T-cell (primary cell): ENCODE results near the gene ZMYND8. TPM values are rescaled to one million over a fixed set of nuclear protein-coding genes. Genes with fewer than 3 reads are reported as not detected.

ENCODE experiments used
- ATAC-seq, 4 experiments: fragments of 200-7000 bp in 3 of 4; fragments of 150-1000 bp in 1 of 4; cut with Tn5 transposase; replicated peaks in 1 of 4; 1 replicate in 3 of 4; 2 replicates in 1 of 4; pipeline ENCODE4 v1.10.0; 2021; ENCODE audit warnings: moderate library complexity in 3 of 4, mild to moderate bottlenecking in 2 of 4, moderate number of reproducible peaks in 1 of 4
- CTCF ChIA-PET, 2 donors: fragments of 300-600 bp; sonication (Branson Sonifier 250); formaldehyde crosslinking; loops; one replicate each; lab custom pipeline; 2022; ENCODE audit warnings: antibody characterized with exemption in 2 of 2; lab: Charles Lee
- POLR2A ChIA-PET, 2 donors: fragments of 300-600 bp; sonication (Branson Sonifier 250); formaldehyde crosslinking; loops; one replicate each; lab custom pipeline; 2022; ENCODE audit warnings: antibody characterized with exemption in 2 of 2; lab: Charles Lee
- DNase-seq, 35 experiments: peaks; one replicate each; pipeline versions ENCODE4 v3.0.0 to v3.0.0-alpha.2; 2013 to 2023
- H3K27ac ChIP-seq: one replicate; pipeline ENCODE4 v1.5.1; 2013; ENCODE audit warnings: low read length
- H3K27me3 ChIP-seq, 2 experiments: replicated peaks in 1 of 2; 1 replicate in 1 of 2; 2 replicates in 1 of 2; pipeline versions ENCODE4 v1.6.1 to v1.7.0; 2013; ENCODE audit warnings: low read length in 1 of 2, mixed read lengths in 1 of 2; ENCODE audit not compliant: control insufficient read depth in 2 of 2, insufficient read depth in 2 of 2; ENCODE audit errors: extremely low read depth in 1 of 2
- H3K36me3 ChIP-seq, 2 donors: 1 replicate in 1 of 2; 2 replicates in 1 of 2; pipeline versions ENCODE4 v1.6.1 to v1.7.0; 2013; ENCODE audit warnings: low read length in 1 of 2; ENCODE audit not compliant: control insufficient read depth in 2 of 2, insufficient read depth in 1 of 2; ENCODE audit errors: extremely low read depth in 1 of 2
- H3K4me1 ChIP-seq, 2 experiments: 1 replicate in 1 of 2; 2 replicates in 1 of 2; pipeline versions ENCODE4 v1.6.1 to v1.7.0; 2013; ENCODE audit warnings: low read length in 2 of 2, mixed read lengths in 1 of 2; ENCODE audit not compliant: insufficient read depth in 2 of 2, control insufficient read depth in 1 of 2; ENCODE audit errors: extremely low read depth in 1 of 2
- H3K4me3 ChIP-seq, 2 donors: 1 replicate in 1 of 2; 2 replicates in 1 of 2; pipeline versions ENCODE4 v1.5.1 to v1.7.0; 2013; ENCODE audit warnings: mild to moderate bottlenecking in 2 of 2, low read length in 1 of 2, moderate library complexity in 1 of 2; ENCODE audit not compliant: control insufficient read depth in 1 of 2; ENCODE audit errors: extremely low read depth in 1 of 2
- H3K9me3 ChIP-seq: 2 replicates; pipeline ENCODE4 v1.7.0; 2013
- H3K27ac Mint-ChIP-seq, 2 donors: one replicate each; pipeline ENCODE4 v1.8.0; 2020 to 2021; ENCODE audit warnings: mild to moderate bottlenecking in 2 of 2, mixed read lengths in 2 of 2
- H3K27me3 Mint-ChIP-seq, 2 donors: one replicate each; pipeline ENCODE4 v1.8.0; 2021 to 2022; ENCODE audit warnings: mixed read lengths in 2 of 2
- H3K36me3 Mint-ChIP-seq: one replicate; pipeline ENCODE4 v1.8.0; 2021; ENCODE audit warnings: mixed read lengths
- H3K4me1 Mint-ChIP-seq, 3 donors: one replicate each; pipeline ENCODE4 v1.8.0; 2020 to 2022; ENCODE audit warnings: mixed read lengths in 3 of 3, mild to moderate bottlenecking in 1 of 3
- H3K4me3 Mint-ChIP-seq, 3 donors: one replicate each; pipeline ENCODE4 v1.8.0; 2020 to 2022; ENCODE audit warnings: mild to moderate bottlenecking in 3 of 3, mixed read lengths in 3 of 3, moderate library complexity in 3 of 3
- H3K9me3 Mint-ChIP-seq, 3 donors: one replicate each; pipeline ENCODE4 v1.8.0; 2020 to 2022; ENCODE audit warnings: mixed read lengths in 3 of 3
- WGBS: methylation state at CpG from one replicate; pipeline ENCODE4 v1.1.5; 2013; ENCODE audit warnings: missing lambda C conversion rate; ENCODE audit not compliant: insufficient coverage; 5-methylcytosine and 5-hydroxymethylcytosine counted together
- total RNA-seq, 35 experiments: library from RNA in 6 of 35; stranded (reverse) in 6 of 35; fragments of 120-200 nt in 1 of 35; gene quantifications; one replicate each; pipeline versions ENCODE4 v1.2.1 to v1.2.4 and lab custom pipeline; 2013 to 2026

The ZMYND8 gene
- total RNA-seq, 5 donors from 2014 or later (not counting 1 experiment from before 2014, with no cell fraction given), result 39.6 to 68.9 (median 43.6) TPM

GRCh38 chr20:47347661-47348435 lies 8.7 kb downstream of the ZMYND8 start:
- no peaks in the 10 kb centered on the region for H3K27me3 Mint-ChIP-seq
- DNase-seq (no peak), ATAC-seq (no peak)
- peak overlapping the region in 1 of 2 donors; percentile 34 for H3K27ac Mint-ChIP-seq
- Histone ChIP-seq H3K4me3 (no peak overlapping the region), H3K9me3 (no peaks in the 10 kb centered on the region), H3K27me3 (no peaks in the 10 kb centered on the region), H3K4me1 (peaks cover 48 to 64% of the 10 kb centered on the region in 2 experiments), H3K27ac (no peak overlapping the region), H3K36me3 (peaks cover 8 to 49% of the 10 kb centered on the region in 2 donors)
- ChIA-PET POLR2A (interaction anchor here in 1 of 2 donors (1.9 kb wide), 1 partner anchor 11 kb away, joined by 6 read pairs; no protein-coding TSS in a partner anchor), CTCF (interaction anchor here (1.0 to 1.1 kb wide), 3 partner anchors 8 to 75 kb away, joined by 3 to 4 read pairs (median 4); partner anchors contain the start of gene ZMYND8 (in 1 of the 2))
- H3K9me3 Mint-ChIP-seq, result no peaks in the 10 kb centered on the region
- peaks cover 16 to 34% (median 17%) of the 10 kb centered on the region in 3 donors for H3K4me1 Mint-ChIP-seq
- WGBS, result 100% methylated on average over 2 of the region's 4 CpGs
- peaks cover 45% of the 10 kb centered on the region for H3K36me3 Mint-ChIP-seq
- H3K4me3 Mint-ChIP-seq, result no peak overlapping the region

- H3K27me3 Mint-ChIP-seq, result no peaks in the 10 kb centered on the region
- peaks cover 8 to 44% of the 10 kb centered on the region in 2 donors for H3K36me3 ChIP-seq
- ChIA-PET POLR2A (no interaction called here), CTCF (no interaction called here)
- H3K4me1 ChIP-seq, result peaks cover 34 to 51% of the 10 kb centered on the region in 2 experiments
- peak overlapping the region; percentile 72 to 81 for H3K27ac Mint-ChIP-seq
- H3K9me3 ChIP-seq, result no peaks in the 10 kb centered on the region
- H3K9me3 Mint-ChIP-seq, result no peaks in the 10 kb centered on the region
- H3K4me3 Mint-ChIP-seq, result peak overlapping the region in 2 of 3 donors; percentile 17 to 62
- H3K4me1 Mint-ChIP-seq, result peaks cover 19 to 40% (median 19%) of the 10 kb centered on the region in 3 donors
- H3K4me3 ChIP-seq, result no peak overlapping the region
- ATAC-seq (peak; percentile 60 to 82 (median 80)), DNase-seq (peak in 9 of 35 experiments; percentile 0 to 37 (median 12))
- H3K27me3 ChIP-seq, result no peaks in the 10 kb centered on the region
- peaks cover 34% of the 10 kb centered on the region for H3K36me3 Mint-ChIP-seq
- no peak overlapping the region for H3K27ac ChIP-seq
- WGBS, result 36% methylated on average over 3 of the region's 3 CpGs
Measured at GRCh38 chr20:47346172-47346571, 10.3 kb downstream of the ZMYND8 start.

- H3K27ac Mint-ChIP-seq, result peak overlapping the region in 1 of 2 donors; percentile 28
- WGBS, result 100% methylated on average over 2 of the region's 7 CpGs
- peaks cover 8 to 50% of the 10 kb centered on the region in 2 donors for H3K36me3 ChIP-seq
- no peak overlapping the region for H3K27ac ChIP-seq
- no peaks in the 10 kb centered on the region for H3K9me3 ChIP-seq
- H3K4me3 Mint-ChIP-seq, result peak overlapping the region in 1 of 3 donors; percentile 20
- H3K27me3 Mint-ChIP-seq, result no peaks in the 10 kb centered on the region
- ChIA-PET CTCF (interaction anchor here in 1 of 2 donors (0.5 kb wide), 2 partner anchors 13 to 66 kb away, joined by 3 to 5 read pairs; no protein-coding TSS in a partner anchor), POLR2A (no interaction called here)
- ATAC-seq, result no peak
- DNase-seq, result no peak
- H3K4me3 ChIP-seq, result no peak overlapping the region
- no peaks in the 10 kb centered on the region for H3K27me3 ChIP-seq
- H3K36me3 Mint-ChIP-seq, result peaks cover 38% of the 10 kb centered on the region
- no peaks in the 10 kb centered on the region for H3K9me3 Mint-ChIP-seq
- peaks cover 25 to 54% of the 10 kb centered on the region in 2 experiments for H3K4me1 ChIP-seq
- peaks cover 24 to 46% (median 24%) of the 10 kb centered on the region in 3 donors for H3K4me1 Mint-ChIP-seq
Measured at GRCh38 chr20:47345214-47345613, 11.3 kb downstream of the ZMYND8 start.

- no peaks in the 10 kb centered on the region for H3K9me3 ChIP-seq
- H3K27me3 ChIP-seq, result no peaks in the 10 kb centered on the region
- WGBS, result no CpG with 5 or more reads among the region's 4 CpGs
- H3K4me3 Mint-ChIP-seq, result no peak overlapping the region
- peaks cover 5 to 46% of the 10 kb centered on the region in 2 experiments for H3K4me1 ChIP-seq
- H3K36me3 ChIP-seq, result peaks cover 4 to 48% of the 10 kb centered on the region in 2 donors
- POLR2A ChIA-PET, result interaction anchor here in 1 of 2 donors (0.6 to 0.7 kb wide), 2 partner anchors 16 to 159 kb away, joined by 9 to 16 read pairs; no protein-coding TSS in a partner anchor
- ATAC-seq (no peak), DNase-seq (no peak)
- H3K27me3 Mint-ChIP-seq, result no peaks in the 10 kb centered on the region
- CTCF ChIA-PET, result interaction anchor here (0.6 to 0.7 kb wide), 2 partner anchors 13 to 41 kb away, joined by 4 to 6 read pairs; no protein-coding TSS in a partner anchor
- no peak overlapping the region for H3K27ac ChIP-seq
- H3K4me3 ChIP-seq, result no peak overlapping the region
- peaks cover 43% of the 10 kb centered on the region for H3K36me3 Mint-ChIP-seq
- no peaks in the 10 kb centered on the region for H3K9me3 Mint-ChIP-seq
- peaks cover 33 to 56% (median 34%) of the 10 kb centered on the region in 3 donors for H3K4me1 Mint-ChIP-seq
- peak overlapping the region in 1 of 2 donors; percentile 48 for H3K27ac Mint-ChIP-seq
Measured at GRCh38 chr20:47343007-47343472, 13.5 kb downstream of the ZMYND8 start.

- Histone ChIP-seq H3K4me1 (peaks cover 11 to 38% of the 10 kb centered on the region in 2 experiments), H3K27ac (no peak overlapping the region), H3K27me3 (no peaks in the 10 kb centered on the region), H3K4me3 (no peak overlapping the region), H3K36me3 (peaks cover 9 to 42% of the 10 kb centered on the region in 2 donors), H3K9me3 (no peaks in the 10 kb centered on the region)
- Mint-ChIP-seq H3K36me3 (peaks cover 32% of the 10 kb centered on the region), H3K4me1 (peaks cover 51 to 55% (median 55%) of the 10 kb centered on the region in 3 donors), H3K4me3 (no peak overlapping the region), H3K27ac (no peak overlapping the region), H3K9me3 (no peaks in the 10 kb centered on the region), H3K27me3 (no peaks in the 10 kb centered on the region)
- ChIA-PET POLR2A (no interaction called here), CTCF (no interaction called here)
- no peak for DNase-seq
- 96% methylated on average over 9 of the region's 11 CpGs for WGBS
- ATAC-seq, result no peak
Measured at GRCh38 chr20:47338131-47338628, 18.3 kb downstream of the ZMYND8 start.

GRCh38 chr20:47337413-47337812 lies 19.1 kb downstream of the ZMYND8 start:
- H3K36me3 Mint-ChIP-seq, result peaks cover 36% of the 10 kb centered on the region
- CTCF ChIA-PET, result no interaction called here

More at GRCh38 chr20:47337413-47337812, 19.1 kb downstream of the ZMYND8 start:
- Mint-ChIP-seq H3K27me3 (no peaks in the 10 kb centered on the region), H3K27ac (no peak overlapping the region), H3K9me3 (no peaks in the 10 kb centered on the region), H3K4me3 (no peak overlapping the region), H3K4me1 (peaks cover 53 to 57% (median 56%) of the 10 kb centered on the region in 3 donors)
- ATAC-seq (no peak), DNase-seq (no peak)
- H3K9me3 ChIP-seq, result no peaks in the 10 kb centered on the region
- no peak overlapping the region for H3K27ac ChIP-seq
- WGBS, result 100% methylated on average over 3 of the region's 7 CpGs
- H3K4me3 ChIP-seq, result no peak overlapping the region
- H3K36me3 ChIP-seq, result peaks cover 13 to 50% of the 10 kb centered on the region in 2 donors
- H3K27me3 ChIP-seq, result no peaks in the 10 kb centered on the region
- POLR2A ChIA-PET, result no interaction called here
- H3K4me1 ChIP-seq, result peaks cover 11 to 37% of the 10 kb centered on the region in 2 experiments
